CD4-positive, alpha-beta T cell treated with Interleukin-15 for 1 hour (primary cell): ENCODE measurements around the gene PCSK9.
"Not testable (repeated sequence)": the region's sequence is repeated elsewhere in the genome, so short reads cannot be mapped to it uniquely, and the experiment has no call there.

Experiments used
- DNase-seq: peaks from one replicate; pipeline ENCODE4 v3.0.0-alpha.2; 2020

The PCSK9 gene

DNA sequence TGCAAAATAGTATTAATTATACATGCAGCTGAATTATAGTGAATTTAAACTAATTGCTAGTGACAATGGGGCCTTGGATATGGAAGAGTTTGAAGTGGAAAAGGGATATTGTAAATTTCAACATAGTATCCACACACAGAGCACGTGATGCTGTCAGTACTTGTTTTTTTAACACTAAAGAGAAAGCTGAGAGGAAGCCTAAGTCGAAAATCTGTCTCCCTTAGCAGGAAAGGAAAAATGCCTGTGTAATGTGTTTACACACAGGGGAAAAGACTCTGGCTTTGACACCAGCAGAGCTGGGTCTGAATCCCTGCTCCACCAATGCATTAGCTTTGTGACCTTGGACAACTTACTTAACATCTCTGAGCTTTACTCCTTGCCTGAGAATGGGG, 42.6 kb downstream of the PCSK9 start:
- DNase-seq: no peak

DNA sequence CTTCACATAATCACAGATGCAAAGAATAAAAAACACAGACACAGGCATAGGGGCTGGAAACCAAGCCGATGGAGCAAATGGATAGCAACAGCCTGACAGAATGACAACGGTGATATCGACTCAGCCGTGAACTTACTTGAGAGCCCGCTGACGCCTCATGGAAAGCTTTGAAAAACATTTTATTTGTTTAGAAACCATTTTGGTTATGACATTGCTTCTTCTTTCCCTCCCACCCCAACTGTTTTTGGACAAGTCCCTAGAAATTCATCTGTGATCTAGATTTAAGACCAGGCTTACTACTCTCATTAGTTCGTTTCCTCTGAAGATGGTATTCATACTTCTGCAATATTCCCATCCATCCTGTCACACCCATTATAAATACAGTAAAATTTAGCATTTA, 44.9 kb downstream of the PCSK9 start:
- no peak for DNase-seq

DNA sequence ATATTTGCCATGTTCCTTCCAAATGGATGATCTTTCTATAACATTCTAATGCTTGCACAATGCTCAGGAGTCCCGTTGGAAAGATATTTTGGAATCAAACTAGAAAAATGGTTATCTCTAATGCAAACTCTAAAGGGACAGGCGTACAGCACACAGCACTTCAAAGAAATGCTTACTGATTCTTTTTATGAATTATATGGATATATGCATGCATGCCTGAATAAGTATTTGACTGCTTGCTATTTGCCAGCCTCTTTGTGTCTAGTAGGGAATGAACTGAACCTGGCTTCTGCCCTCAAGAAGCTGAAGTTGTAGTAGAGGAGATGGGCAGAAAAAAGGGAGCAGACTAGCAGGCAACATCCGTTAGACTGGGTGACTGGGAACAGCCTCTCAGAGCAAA, 48.1 kb downstream of the PCSK9 start:
- no peak for DNase-seq

DNA sequence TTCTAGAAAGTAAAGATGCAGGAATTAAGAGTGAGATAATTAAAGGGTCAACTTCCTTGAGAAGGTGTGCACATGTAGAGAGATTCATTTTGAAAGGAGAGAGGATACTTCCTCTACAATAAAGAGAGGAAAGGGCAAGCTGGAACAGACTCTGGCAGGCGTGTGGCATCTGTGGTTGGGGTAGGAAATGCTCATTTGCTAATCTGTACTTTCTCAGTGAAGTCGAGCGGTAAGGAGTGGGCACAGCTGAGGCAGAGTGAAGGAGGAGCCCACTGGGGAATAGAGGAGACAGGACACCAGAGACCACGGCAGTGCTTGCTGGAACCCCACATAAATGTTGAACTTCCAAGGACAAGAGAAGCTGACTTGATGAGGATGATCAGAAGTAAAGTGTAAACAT, 49.1 kb downstream of the PCSK9 start:
- no peak for DNase-seq

DNA sequence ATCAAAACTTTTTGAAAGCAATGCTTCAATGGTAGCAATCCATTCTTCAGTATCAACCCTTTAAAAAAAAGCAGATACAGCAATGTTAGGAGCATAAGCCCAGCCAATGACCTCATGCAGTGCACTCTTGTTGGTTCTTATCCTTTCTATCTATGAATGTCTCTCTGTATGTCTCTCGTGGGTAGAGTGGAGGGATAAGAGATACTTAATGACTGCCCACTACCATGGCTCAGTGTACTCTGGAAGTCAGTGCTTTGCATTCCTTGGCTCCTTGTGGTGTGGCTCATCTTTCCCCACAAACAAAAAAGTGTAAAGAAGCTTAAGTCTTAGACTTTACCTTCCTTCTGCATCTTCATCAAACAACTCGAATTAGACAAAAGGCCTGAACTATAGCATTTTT, 50.3 kb downstream of the PCSK9 start:
- DNase-seq: no peak

DNA sequence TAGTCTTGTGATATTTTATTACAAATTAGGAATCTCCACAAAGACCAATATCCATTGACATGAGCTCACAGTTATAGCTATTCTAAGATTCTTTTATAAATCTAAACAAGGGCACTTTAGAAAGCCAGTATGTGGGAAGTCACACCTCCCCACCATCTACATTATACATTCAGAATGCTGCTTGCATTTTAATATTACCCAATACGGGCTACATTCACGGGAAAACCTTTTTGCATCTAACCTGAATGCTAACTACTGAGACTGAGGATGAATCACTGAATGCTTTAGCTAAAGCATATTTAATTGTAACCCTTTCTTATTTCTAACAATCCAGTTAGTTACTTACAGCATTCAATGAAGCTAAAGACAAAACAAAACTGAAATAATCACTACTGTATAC, 53.1 kb downstream of the PCSK9 start:
- DNase-seq: no peak

- no peak for DNase-seq
Observed at GRCh38 chr1:55095095-55095494, 55.7 kb downstream of the PCSK9 start.

DNA sequence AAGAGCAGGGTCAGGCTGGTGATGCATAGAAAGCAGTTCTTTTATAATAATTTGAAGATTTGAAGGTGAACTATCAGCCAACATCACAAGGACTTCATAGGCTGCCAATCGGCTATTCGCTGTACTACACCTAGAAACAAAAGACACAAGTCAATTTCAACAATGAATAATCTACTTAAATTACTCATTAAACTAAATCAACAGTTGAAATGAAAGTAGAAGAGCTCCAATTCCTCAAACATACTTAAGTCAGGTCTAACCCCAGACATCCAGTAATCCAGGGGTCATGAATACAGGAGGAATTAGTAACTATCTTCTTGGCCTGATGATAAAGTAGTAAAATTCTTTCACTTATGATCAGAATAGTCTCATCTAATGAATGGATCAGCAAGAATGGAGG, 64.5 kb downstream of the PCSK9 start:
- no peak for DNase-seq

DNA sequence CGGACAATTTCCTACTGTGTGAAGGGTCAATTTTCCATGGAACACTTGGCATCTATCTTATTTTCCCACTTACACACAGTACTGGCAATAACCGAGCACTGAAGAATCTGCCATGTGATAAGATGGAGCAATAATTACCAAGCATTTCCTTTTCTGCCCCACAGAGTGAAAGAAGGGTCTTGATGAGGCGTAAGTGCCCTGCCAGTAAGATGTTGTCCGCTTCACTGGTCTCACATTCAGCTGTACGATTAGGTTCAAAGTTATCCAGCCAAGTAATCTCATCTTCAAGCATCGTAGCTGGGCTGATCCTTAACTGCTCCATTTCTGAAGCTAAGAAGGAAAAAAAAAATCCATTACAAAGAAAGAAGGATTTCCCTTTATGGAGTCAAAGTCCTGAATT, 67.8 kb downstream of the PCSK9 start:
- no peak for DNase-seq

DNA sequence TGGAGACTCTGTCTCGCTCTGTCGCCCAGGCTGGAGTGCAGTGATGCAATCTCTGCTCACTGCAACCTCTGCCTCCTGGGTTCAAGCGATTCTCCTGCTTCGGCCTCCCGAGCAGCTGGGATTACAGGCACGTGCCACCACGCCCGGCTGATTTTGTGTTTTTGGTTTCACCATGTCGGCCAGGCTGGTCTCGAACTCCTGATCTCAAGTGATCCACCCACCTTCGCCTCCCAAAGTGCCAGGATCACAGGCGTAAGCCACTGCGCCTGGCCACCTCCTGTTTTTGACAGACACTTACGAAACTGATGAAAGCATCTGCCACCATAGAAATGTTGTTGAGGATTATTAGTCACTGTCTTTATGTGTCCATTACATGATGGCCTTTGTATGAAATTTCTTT, 69.7 kb downstream of the PCSK9 start:
- DNase-seq: not testable (repeated sequence)
